HG03442 (cell line): ENCODE measurements around the gene LIFR.
A peak's percentile ranks its signal among the peaks of the same experiment; 100 is the strongest.

Experiments
- ATAC-seq: cut with Tn5 transposase; IDR thresholded peaks from one replicate; pipeline ENCODE4 v1.9.1; 2021; ENCODE audit warnings: mild to moderate bottlenecking, moderate library complexity; ENCODE audit not compliant: unreplicated experiment

The LIFR gene

GRCh38 chr5:38467353-38468040, 88.9 kb downstream of the LIFR start:
- no peak for ATAC-seq

- ATAC-seq: no peak
These were observed 89.8 kb downstream of the LIFR start for GRCh38 chr5:38466424-38467189.

GRCh38 chr5:38465702-38466423, 90.6 kb downstream of the LIFR start:
- ATAC-seq: no peak

GRCh38 chr5:38465061-38465460, 91.4 kb downstream of the LIFR start:
- ATAC-seq: no peak

GRCh38 chr5:38463634-38464521, 92.6 kb downstream of the LIFR start:
- no peak for ATAC-seq

- no peak for ATAC-seq
These were observed 93.3 kb downstream of the LIFR start for GRCh38 chr5:38462976-38463633.

- ATAC-seq: no peak
These were observed 98.3 kb downstream of the LIFR start for GRCh38 chr5:38458174-38458573.

GRCh38 chr5:38456657-38457399, 99.6 kb downstream of the LIFR start:
- no peak for ATAC-seq

- ATAC-seq: no peak
These were observed 100.6 kb downstream of the LIFR start for GRCh38 chr5:38455796-38456330.

- no peak for ATAC-seq
These were observed 102.5 kb downstream of the LIFR start for GRCh38 chr5:38453921-38454320.

GRCh38 chr5:38453506-38453905, 102.9 kb downstream of the LIFR start:
- ATAC-seq: peak; percentile 98

GRCh38 chr5:38452201-38452600, 104.2 kb downstream of the LIFR start:
- no peak for ATAC-seq

- no peak for ATAC-seq
These were observed 105.2 kb downstream of the LIFR start for GRCh38 chr5:38451074-38451725.

GRCh38 chr5:38450627-38451026, 105.8 kb downstream of the LIFR start:
- ATAC-seq: no peak

GRCh38 chr5:38448568-38449350, 107.7 kb downstream of the LIFR start:
- no peak for ATAC-seq

- ATAC-seq: no peak
These were observed 108.7 kb downstream of the LIFR start for GRCh38 chr5:38447786-38448185.

GRCh38 chr5:38447056-38447455, 109.4 kb downstream of the LIFR start:
- no peak for ATAC-seq

- ATAC-seq: no peak
These were observed 110.4 kb downstream of the LIFR start for GRCh38 chr5:38446029-38446522.
